Smooth muscle cell (in vitro differentiated cells): ENCODE data around the gene CAPN2. TPM values are rescaled to one million over a fixed set of nuclear protein-coding genes. Genes with fewer than 3 reads are reported as not detected.

Experiments used
- DNase-seq: peaks from one replicate; lab custom pipeline; 2025; ENCODE audit not compliant: unreplicated experiment; lab: John Stamatoyannopoulos, UW
- H2AFZ ChIP-seq: fragments of 200-600 bp; sonication (generic); 2 replicates; pipeline ENCODE4 v1.6.0; 2016; ENCODE audit warnings: antibody characterized with exemption, low read depth, mild to moderate bottlenecking
- H3F3A ChIP-seq: fragments of 200-600 bp; sonication (generic); 2 replicates; pipeline ENCODE4 v1.6.0; 2017; ENCODE audit warnings: antibody characterized with exemption, low read depth
- H3K27ac ChIP-seq: fragments of 200-600 bp; sonication (generic); 2 replicates; pipeline ENCODE4 v1.5.1; 2016; ENCODE audit warnings: low read depth, mild to moderate bottlenecking
- H3K27me3 ChIP-seq: fragments of 200-600 bp; sonication (generic); 2 replicates; pipeline ENCODE4 v1.6.1; 2016; ENCODE audit warnings: low read depth, mild to moderate bottlenecking
- H3K36me3 ChIP-seq: fragments of 200-600 bp; sonication (generic); 2 replicates; pipeline ENCODE4 v1.5.1; 2016; ENCODE audit warnings: low read depth
- H3K4me1 ChIP-seq: fragments of 200-600 bp; sonication (generic); 2 replicates; pipeline ENCODE4 v1.5.1; 2016; ENCODE audit warnings: low read depth
- H3K4me2 ChIP-seq: fragments of 200-600 bp; sonication (generic); 2 replicates; pipeline ENCODE4 v1.6.0; 2016; ENCODE audit warnings: mild to moderate bottlenecking
- H3K4me3 ChIP-seq: fragments of 200-600 bp; sonication (generic); 2 replicates; pipeline ENCODE4 v1.5.1; 2016; ENCODE audit warnings: mild to moderate bottlenecking
- H3K79me2 ChIP-seq: fragments of 200-600 bp; sonication (generic); 2 replicates; pipeline ENCODE4 v1.6.0; 2016; ENCODE audit warnings: low read depth, mild to moderate bottlenecking
- H3K9ac ChIP-seq: fragments of 200-600 bp; sonication (generic); 2 replicates; pipeline ENCODE4 v1.6.0; 2016; ENCODE audit warnings: low read depth
- H3K9me3 ChIP-seq: fragments of 200-600 bp; sonication (generic); replicated peaks from 2 replicates; pipeline ENCODE4 v1.5.1; 2016; ENCODE audit warnings: low read depth
- H4K20me1 ChIP-seq: fragments of 200-600 bp; sonication (generic); 2 replicates; pipeline ENCODE4 v1.6.0; 2016; ENCODE audit warnings: low read depth
- WGBS: methylation state at CpG from one replicate; pipeline ENCODE4 v1.1.7; 2016; ENCODE audit warnings: low lambda C conversion rate; 5-methylcytosine and 5-hydroxymethylcytosine counted together
- polyA plus RNA-seq: library from polyadenylated mRNA; unstranded; fragments of >200 nt; fragmentation: Nextera tagmentation; extraction: Ambion mirVana; gene quantifications from 2 replicates; pipeline ENCODE4 v1.2.1, GENCODE V29; 2016
- total RNA-seq: library from RNA; depleted of rRNA; stranded (reverse); fragments of >200 nt; gene quantifications from 2 replicates; pipeline ENCODE4 v1.2.3, GENCODE V29; 2014
- TF ChIP-seq, protein P1 (sequence below): fragments of 200-600 bp; sonication (generic); IDR thresholded peaks from 2 replicates; pipeline ENCODE4 v1.5.1; 2017; ENCODE audit warnings: borderline replicate concordance, mild to moderate bottlenecking, antibody characterized with exemption; ENCODE audit not compliant: insufficient read depth, poor library complexity, severe bottlenecking

The CAPN2 gene
- total and polyA plus RNA-seq, 2 experiments from 2014 or later = 182 to 229 TPM

DNA sequence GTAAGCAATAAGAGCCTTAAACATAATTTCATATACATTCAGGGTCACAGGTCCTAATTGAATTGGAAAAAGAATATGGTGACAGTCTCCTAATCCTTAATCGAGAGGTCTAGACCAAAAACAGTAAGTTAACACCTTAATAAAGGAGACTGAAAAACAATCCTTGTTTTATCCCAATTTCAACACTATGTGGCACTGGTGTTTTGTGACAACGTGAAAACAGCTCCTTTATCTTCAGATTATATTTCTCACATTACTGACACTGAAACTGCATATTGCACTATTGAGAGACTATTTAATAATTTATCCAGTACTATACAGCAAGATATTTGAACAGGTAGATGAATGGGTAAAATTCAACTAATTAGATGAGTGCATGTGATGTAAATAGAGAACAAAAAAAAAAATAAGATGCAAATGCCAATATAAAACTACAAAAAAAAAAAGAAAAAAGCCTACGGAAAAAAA, 99.3 kb downstream of the CAPN2 start:
- Histone ChIP-seq H2AFZ (no peak overlapping the region), H3K9ac (no peak overlapping the region), H3K4me2 (no peak overlapping the region), H3K79me2 (peaks cover 26% of the 10 kb centered on the region), H3K36me3 (peaks cover 4% of the 10 kb centered on the region), H3K9me3 (no peaks in the 10 kb centered on the region), H3F3A (peaks cover 3% of the 10 kb centered on the region), H4K20me1 (peaks cover 29% of the 10 kb centered on the region), H3K27ac (no peak overlapping the region), H3K4me1 (no peaks in the 10 kb centered on the region), H3K27me3 (no peaks in the 10 kb centered on the region), H3K4me3 (no peak overlapping the region)
- WGBS = 71% methylated on average over 3 of the region's 3 CpGs
- DNase-seq = no peak
- TF ChIP-seq, protein P1, sequence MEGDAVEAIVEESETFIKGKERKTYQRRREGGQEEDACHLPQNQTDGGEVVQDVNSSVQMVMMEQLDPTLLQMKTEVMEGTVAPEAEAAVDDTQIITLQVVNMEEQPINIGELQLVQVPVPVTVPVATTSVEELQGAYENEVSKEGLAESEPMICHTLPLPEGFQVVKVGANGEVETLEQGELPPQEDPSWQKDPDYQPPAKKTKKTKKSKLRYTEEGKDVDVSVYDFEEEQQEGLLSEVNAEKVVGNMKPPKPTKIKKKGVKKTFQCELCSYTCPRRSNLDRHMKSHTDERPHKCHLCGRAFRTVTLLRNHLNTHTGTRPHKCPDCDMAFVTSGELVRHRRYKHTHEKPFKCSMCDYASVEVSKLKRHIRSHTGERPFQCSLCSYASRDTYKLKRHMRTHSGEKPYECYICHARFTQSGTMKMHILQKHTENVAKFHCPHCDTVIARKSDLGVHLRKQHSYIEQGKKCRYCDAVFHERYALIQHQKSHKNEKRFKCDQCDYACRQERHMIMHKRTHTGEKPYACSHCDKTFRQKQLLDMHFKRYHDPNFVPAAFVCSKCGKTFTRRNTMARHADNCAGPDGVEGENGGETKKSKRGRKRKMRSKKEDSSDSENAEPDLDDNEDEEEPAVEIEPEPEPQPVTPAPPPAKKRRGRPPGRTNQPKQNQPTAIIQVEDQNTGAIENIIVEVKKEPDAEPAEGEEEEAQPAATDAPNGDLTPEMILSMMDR = peak; percentile 41

DNA sequence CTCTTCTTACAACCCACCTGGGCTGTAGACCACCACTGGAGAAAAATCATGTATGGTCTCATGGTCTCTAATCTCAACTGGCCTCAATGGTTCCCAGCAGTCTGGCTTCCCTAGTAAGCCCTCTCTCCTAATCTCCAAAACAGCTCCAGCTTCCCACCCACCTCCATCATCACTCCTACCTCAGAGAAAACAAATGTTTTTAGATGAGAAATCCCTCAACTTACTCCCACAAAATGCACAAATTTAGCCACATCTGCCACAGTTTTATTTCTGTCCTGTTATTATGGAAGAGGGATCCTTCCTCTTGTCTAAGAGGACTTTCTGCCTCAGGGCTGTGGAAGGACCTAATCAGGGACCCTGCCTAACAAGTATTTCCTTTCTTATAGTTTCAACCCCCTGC, 101.3 kb downstream of the CAPN2 start:
- Histone ChIP-seq H3K4me1 (no peaks in the 10 kb centered on the region), H3K27me3 (no peaks in the 10 kb centered on the region), H3K4me2 (no peak overlapping the region), H3K27ac (no peak overlapping the region), H3K36me3 (no peaks in the 10 kb centered on the region), H4K20me1 (peaks cover 32% of the 10 kb centered on the region), H3K4me3 (no peak overlapping the region), H2AFZ (no peak overlapping the region), H3K9me3 (no peaks in the 10 kb centered on the region), H3F3A (peaks cover 3% of the 10 kb centered on the region), H3K9ac (no peak overlapping the region), H3K79me2 (peaks cover 35% of the 10 kb centered on the region)
- no peak for DNase-seq
- TF ChIP-seq, protein P1 = no peak

DNA sequence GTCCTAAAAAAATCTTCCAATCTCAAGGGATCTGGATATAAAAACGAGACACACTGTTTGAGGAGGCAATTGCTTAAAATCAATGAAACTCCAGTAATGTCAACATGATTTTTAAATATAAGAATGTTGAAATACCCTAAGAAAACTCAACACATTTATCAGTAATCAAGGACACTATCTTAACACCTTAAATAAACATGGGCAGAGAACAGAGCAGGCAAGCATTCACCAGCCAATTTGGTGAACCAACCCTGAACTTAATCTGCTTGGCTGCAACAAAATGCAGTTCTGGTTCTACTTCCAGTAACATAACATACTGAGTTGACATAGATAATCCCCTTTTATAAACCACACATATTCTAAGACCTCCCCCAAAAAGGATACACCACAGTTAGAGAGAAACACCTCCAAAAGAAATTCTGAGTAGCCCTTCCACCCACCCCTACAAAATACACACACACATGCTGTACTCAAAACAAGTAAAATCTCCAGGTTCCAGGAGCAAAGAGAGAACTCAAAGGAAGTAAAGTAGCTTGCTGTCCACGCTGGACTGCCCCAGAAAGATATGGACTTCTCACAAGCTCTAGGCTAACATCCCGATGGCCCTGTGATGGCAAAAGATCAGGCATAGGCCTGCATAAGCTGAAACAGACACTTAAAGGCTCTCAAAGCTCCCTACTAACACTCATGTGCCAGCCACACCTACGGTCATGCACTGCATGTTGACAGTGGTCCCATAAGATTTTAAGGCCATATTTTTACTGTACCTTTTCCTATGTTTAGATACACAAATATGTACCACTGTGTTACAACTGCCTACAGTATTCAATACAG, 102.9 kb downstream of the CAPN2 start:
- Histone ChIP-seq H2AFZ (no peak overlapping the region), H4K20me1 (peaks cover 42% of the 10 kb centered on the region), H3K27ac (peak overlapping the region; percentile 48), H3K9me3 (no peaks in the 10 kb centered on the region), H3K36me3 (no peaks in the 10 kb centered on the region), H3K27me3 (no peaks in the 10 kb centered on the region), H3K9ac (no peak overlapping the region), H3K4me3 (no peak overlapping the region), H3F3A (peaks cover 3% of the 10 kb centered on the region), H3K79me2 (peaks cover 35% of the 10 kb centered on the region), H3K4me1 (no peaks in the 10 kb centered on the region), H3K4me2 (no peak overlapping the region)
- DNase-seq = no peak
- TF ChIP-seq, protein P1 = no peak
- WGBS = 77% methylated on average over 4 of the region's 4 CpGs
